ENCODE results near the gene EIF5A2. TPM values are rescaled to one million over a fixed set of nuclear protein-coding genes. Genes with fewer than 3 reads are reported as not detected.
A peak's percentile ranks its signal among the peaks of the same experiment; 100 is the strongest.
"Not testable (repeated sequence)": the region's sequence is repeated elsewhere in the genome, so short reads cannot be mapped to it uniquely, and the experiment has no call there.

The EIF5A2 gene
- total and polyA plus RNA-seq, 2 donors: 9.5 to 10.1 TPM

DNA sequence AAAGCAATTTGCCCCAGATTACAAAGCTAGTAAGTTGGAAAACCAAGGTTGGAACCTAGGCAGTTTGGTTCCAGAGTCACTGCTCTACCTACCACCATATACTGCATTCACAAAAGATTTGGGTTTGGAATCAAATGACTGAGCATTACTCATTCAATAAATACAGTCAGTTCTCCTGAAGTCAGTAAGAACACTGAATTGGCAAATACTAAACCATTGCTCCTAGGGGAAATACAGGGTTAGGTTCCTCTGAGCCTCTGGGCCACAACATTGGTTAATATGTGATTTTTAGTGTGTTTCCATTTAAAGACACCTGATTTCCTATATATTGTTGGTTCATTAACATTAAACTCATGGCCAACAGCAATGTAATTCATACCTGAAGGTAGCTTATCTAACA is 2.1 kb upstream of the EIF5A2 start:
- H3K27ac ChIP-seq (ENCODE audit: low read depth): no peak overlapping the region
- no peaks in the 10 kb centered on the region for H3K36me3 ChIP-seq (ENCODE audit: insufficient read depth)
- DNase-seq (ENCODE audit: extremely low spot score): no peak
- H3K4me3 ChIP-seq (ENCODE audit: low read depth, low read length): no peak overlapping the region
- no peaks in the 10 kb centered on the region for H3K4me1 ChIP-seq (ENCODE audit: insufficient read depth)

GRCh38 chr3:170909129-170909903 is 879 bp upstream of the EIF5A2 start:
- Histone ChIP-seq H3K4me3 (ENCODE audit: low read depth, low read length) (no peak overlapping the region), H3K36me3 (ENCODE audit: insufficient read depth) (no peaks in the 10 kb centered on the region), H3K27ac (ENCODE audit: low read depth) (no peak overlapping the region), H3K4me1 (ENCODE audit: insufficient read depth) (no peaks in the 10 kb centered on the region)
- 85% methylated on average over 17 of the region's 17 CpGs for WGBS
- DNase-seq (ENCODE audit: extremely low spot score): no peak

DNA sequence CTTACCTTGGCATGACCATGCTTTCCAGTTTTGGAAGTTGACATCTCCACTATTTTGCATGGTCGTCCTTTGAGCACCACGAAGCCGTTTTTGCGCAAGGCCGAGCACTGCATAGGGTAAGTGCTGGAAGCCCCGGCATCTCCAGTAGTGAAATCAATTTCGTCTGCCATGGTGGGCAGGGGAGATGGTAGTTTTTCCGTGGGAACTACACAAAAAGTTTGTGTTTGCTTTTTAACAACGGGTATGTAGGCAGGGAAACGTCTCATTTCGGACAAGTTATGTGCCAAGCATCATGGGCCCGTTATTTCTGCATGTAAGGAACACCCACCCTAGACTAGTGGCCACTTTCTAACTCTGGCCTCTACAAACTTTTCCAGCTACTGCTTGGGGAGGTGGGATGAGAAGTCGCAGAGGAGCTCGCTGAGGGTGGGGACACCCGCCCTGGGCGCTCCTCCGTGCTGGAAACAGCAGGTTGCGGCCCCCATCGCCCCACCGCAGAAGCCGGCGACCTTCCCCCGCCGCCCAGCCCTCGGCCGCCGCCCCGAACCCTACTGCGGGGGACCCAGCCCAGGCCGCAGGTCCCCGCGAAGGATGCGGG is 701 bp downstream of the EIF5A2 start:
- Histone ChIP-seq H3K4me1 (ENCODE audit: insufficient read depth) (no peaks in the 10 kb centered on the region), H3K4me3 (ENCODE audit: low read depth, low read length) (peak overlapping the region; percentile 71), H3K36me3 (ENCODE audit: insufficient read depth) (no peaks in the 10 kb centered on the region), H3K27ac (ENCODE audit: low read depth) (no peak overlapping the region)
- no peak for DNase-seq (ENCODE audit: extremely low spot score)
- WGBS: 6% methylated on average over 33 of the region's 33 CpGs

- Histone ChIP-seq H3K4me1 (ENCODE audit: insufficient read depth) (no peaks in the 10 kb centered on the region), H3K36me3 (ENCODE audit: insufficient read depth) (no peaks in the 10 kb centered on the region), H3K4me3 (ENCODE audit: low read depth, low read length) (no peak overlapping the region), H3K27ac (ENCODE audit: low read depth) (no peak overlapping the region)
- WGBS: 80% methylated on average over 2 of the region's 2 CpGs
- DNase-seq (ENCODE audit: extremely low spot score): no peak
These were observed 2.6 kb downstream of the EIF5A2 start for GRCh38 chr3:170905862-170906261.

- Histone ChIP-seq H3K4me1 (ENCODE audit: insufficient read depth) (no peaks in the 10 kb centered on the region), H3K4me3 (ENCODE audit: low read depth, low read length) (no peak overlapping the region), H3K36me3 (ENCODE audit: insufficient read depth) (no peaks in the 10 kb centered on the region), H3K27ac (ENCODE audit: low read depth) (no peak overlapping the region)
- 96% methylated on average over 3 of the region's 3 CpGs for WGBS
- DNase-seq (ENCODE audit: extremely low spot score): no peak
These were observed 5.3 kb downstream of the EIF5A2 start for GRCh38 chr3:170903123-170903522.

DNA sequence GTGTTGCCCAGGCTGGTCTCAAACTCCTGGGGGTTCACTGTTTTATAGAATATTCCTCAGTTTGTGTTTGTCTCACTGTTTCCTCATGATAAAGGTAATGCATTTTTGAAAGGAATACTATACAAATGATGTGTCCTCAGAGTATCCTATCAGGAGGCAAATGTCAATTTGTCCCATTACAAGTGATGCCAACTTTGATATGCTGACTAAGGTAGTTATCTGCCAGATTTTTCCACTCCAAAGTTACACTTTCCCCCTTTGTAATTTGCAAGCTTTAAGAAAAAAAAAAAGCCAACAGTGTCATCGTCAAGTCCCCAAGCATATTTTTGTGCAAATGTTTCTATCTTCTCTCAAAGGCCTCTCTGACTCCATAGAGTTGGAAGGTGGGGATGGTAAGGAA is 9.0 kb downstream of the EIF5A2 start:
- Histone ChIP-seq H3K4me3 (ENCODE audit: low read depth, low read length) (no peak overlapping the region), H3K4me1 (ENCODE audit: insufficient read depth) (no peaks in the 10 kb centered on the region), H3K36me3 (ENCODE audit: insufficient read depth) (no peaks in the 10 kb centered on the region), H3K27ac (ENCODE audit: low read depth) (no peak overlapping the region)
- no peak for DNase-seq (ENCODE audit: extremely low spot score)
- 91% methylated on average over 1 of the region's 1 CpG for WGBS

- DNase-seq (ENCODE audit: extremely low spot score): no peak
- H3K36me3 ChIP-seq (ENCODE audit: insufficient read depth): no peaks in the 10 kb centered on the region
- no peaks in the 10 kb centered on the region for H3K4me1 ChIP-seq (ENCODE audit: insufficient read depth)
- H3K27ac ChIP-seq (ENCODE audit: low read depth): no peak overlapping the region
- 99% methylated on average over 2 of the region's 2 CpGs for WGBS
- no peak overlapping the region for H3K4me3 ChIP-seq (ENCODE audit: low read depth, low read length)
These were observed 10.5 kb downstream of the EIF5A2 start for GRCh38 chr3:170897978-170898377.

GRCh38 chr3:170897199-170897598 is 11.2 kb downstream of the EIF5A2 start:
- 97% methylated on average over 1 of the region's 1 CpG for WGBS
- H3K4me3 ChIP-seq (ENCODE audit: low read depth, low read length); H3K27ac ChIP-seq (ENCODE audit: low read depth); DNase-seq (ENCODE audit: extremely low spot score); H3K36me3 ChIP-seq (ENCODE audit: insufficient read depth); H3K4me1 ChIP-seq (ENCODE audit: insufficient read depth): not testable (repeated sequence)

- no peaks in the 10 kb centered on the region for H3K4me1 ChIP-seq (ENCODE audit: insufficient read depth)
- H3K4me3 ChIP-seq (ENCODE audit: low read depth, low read length): no peak overlapping the region
- no peaks in the 10 kb centered on the region for H3K36me3 ChIP-seq (ENCODE audit: insufficient read depth)
- 95% methylated on average over 1 of the region's 1 CpG for WGBS
- no peak for DNase-seq (ENCODE audit: extremely low spot score)
- no peak overlapping the region for H3K27ac ChIP-seq (ENCODE audit: low read depth)
These were observed 11.7 kb downstream of the EIF5A2 start for GRCh38 chr3:170896781-170897180.

GRCh38 chr3:170896333-170896732 is 12.1 kb downstream of the EIF5A2 start:
- not testable (repeated sequence) for H3K4me1 ChIP-seq (ENCODE audit: insufficient read depth); DNase-seq (ENCODE audit: extremely low spot score); H3K36me3 ChIP-seq (ENCODE audit: insufficient read depth); H3K27ac ChIP-seq (ENCODE audit: low read depth); H3K4me3 ChIP-seq (ENCODE audit: low read depth, low read length)
- WGBS: 98% methylated on average over 6 of the region's 6 CpGs

DNA sequence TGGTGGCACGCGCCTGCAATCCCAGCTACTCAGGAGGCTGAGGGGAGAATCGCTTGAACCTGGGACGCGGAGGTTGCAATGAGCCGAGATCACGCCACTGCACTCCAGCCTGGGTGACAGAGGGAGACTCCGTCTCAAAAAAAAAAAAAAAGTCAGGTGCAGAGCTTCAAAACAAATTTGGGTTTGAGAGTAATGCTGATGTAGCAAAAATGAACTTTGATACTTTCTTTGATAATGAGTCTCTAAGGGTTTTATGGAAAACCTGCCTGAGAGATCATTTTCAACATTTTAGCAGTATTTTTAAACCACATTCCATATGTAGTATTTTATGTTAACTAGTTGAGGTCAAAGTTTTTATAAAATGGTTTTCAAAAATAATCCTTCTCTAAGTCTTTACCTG is 14.5 kb downstream of the EIF5A2 start:
- Histone ChIP-seq H3K4me1 (ENCODE audit: insufficient read depth) (no peaks in the 10 kb centered on the region), H3K27ac (ENCODE audit: low read depth) (no peak overlapping the region), H3K36me3 (ENCODE audit: insufficient read depth) (no peaks in the 10 kb centered on the region), H3K4me3 (ENCODE audit: low read depth, low read length) (no peak overlapping the region)
- no peak for DNase-seq (ENCODE audit: extremely low spot score)
- 99% methylated on average over 8 of the region's 8 CpGs for WGBS

GRCh38 chr3:170889630-170890029 is 18.8 kb downstream of the EIF5A2 start:
- Histone ChIP-seq H3K36me3 (ENCODE audit: insufficient read depth) (no peaks in the 10 kb centered on the region), H3K4me3 (ENCODE audit: low read depth, low read length) (no peak overlapping the region), H3K27ac (ENCODE audit: low read depth) (no peak overlapping the region), H3K4me1 (ENCODE audit: insufficient read depth) (no peaks in the 10 kb centered on the region)
- 36% methylated on average over 1 of the region's 1 CpG for WGBS
- no peak for DNase-seq (ENCODE audit: extremely low spot score)

DNA sequence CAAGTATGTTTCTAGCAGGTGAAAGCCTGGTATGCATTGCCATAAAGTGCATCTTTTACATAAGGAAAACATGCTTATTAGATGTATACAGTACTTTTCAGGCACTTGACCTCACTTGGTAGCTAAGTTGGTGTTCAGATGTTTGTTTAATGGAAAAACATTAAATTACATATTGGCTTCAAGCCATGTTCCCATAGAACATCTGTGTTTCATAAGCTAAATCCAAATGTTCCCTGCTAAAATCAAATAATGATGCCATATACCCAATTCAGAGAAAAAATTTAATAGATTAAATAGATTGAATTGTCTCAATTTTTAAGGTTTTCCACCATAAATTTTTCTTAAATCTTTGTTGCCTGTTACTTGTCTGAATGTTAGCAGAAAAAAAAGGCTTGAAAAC is 19.3 kb downstream of the EIF5A2 start:
- no peak for DNase-seq (ENCODE audit: extremely low spot score)

GRCh38 chr3:170884109-170884930 is 24.1 kb downstream of the EIF5A2 start:
- DNase-seq (ENCODE audit: extremely low spot score); H3K4me1 ChIP-seq (ENCODE audit: insufficient read depth); H3K27ac ChIP-seq (ENCODE audit: low read depth); H3K36me3 ChIP-seq (ENCODE audit: insufficient read depth); H3K4me3 ChIP-seq (ENCODE audit: low read depth, low read length): not testable (repeated sequence)
- WGBS: 91% methylated on average over 20 of the region's 24 CpGs

More for the DNA sequence above, 19.3 kb downstream of the EIF5A2 start:
- Histone ChIP-seq H3K27ac (ENCODE audit: low read depth) (no peak overlapping the region), H3K36me3 (ENCODE audit: insufficient read depth) (no peaks in the 10 kb centered on the region), H3K4me1 (ENCODE audit: insufficient read depth) (no peaks in the 10 kb centered on the region), H3K4me3 (ENCODE audit: low read depth, low read length) (no peak overlapping the region)
